ENCODE data around the gene DTX2.
"Not testable (repeated sequence)": the region's sequence is repeated elsewhere in the genome, so short reads cannot be mapped to it uniquely, and the experiment has no call there.

DTX2 gene

DNA sequence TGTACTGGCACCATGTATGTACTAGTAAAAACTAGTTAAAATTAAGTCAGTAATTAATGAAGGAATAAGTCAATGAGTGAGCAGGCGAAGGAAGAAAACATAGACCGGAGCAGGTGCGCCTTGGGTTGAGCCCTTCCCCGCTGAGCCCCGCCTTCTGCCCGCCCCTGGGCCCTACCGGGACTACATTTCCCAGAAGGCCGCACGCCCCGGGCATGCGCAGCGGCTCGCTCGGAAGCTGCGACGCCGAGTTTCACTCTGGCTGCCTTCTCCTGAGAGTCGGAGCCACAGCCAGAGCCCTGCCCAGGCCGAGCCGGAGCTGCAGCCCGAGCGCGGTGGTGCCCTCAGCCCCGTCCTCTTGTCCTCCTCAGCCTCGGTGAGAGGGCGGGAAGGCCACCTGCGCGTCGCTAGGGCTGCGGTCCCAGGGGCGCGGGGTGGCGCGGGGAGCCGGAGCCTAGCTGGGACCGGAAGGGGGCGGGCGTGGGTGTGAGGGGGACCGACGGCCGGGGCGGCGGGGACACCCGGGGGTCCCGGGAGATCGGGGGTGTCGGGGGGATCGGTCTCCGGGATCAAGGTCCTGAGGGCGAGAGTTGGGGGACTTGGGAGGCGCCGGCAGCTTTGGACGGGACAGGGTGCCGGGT, at the start of gene DTX2:
DTX2 (plus strand) TSS at position 246 of the 638 bp plus-strand sequence. CDS start 18,801 bp downstream, outside the sequence.
- H3K36me3 ChIP-seq (ENCODE audit: control insufficient read depth, insufficient read depth, low read length); DNase-seq (ENCODE audit: extremely low read depth, insufficient read length); H3K27me3 ChIP-seq (replicated peaks; ENCODE audit: control insufficient read depth, insufficient read depth, low read length): not testable (repeated sequence)
- peak within 1 kb of the TSS; percentile 61 for H3K4me3 ChIP-seq (replicated peaks; ENCODE audit: low read depth, low read length)

DNA sequence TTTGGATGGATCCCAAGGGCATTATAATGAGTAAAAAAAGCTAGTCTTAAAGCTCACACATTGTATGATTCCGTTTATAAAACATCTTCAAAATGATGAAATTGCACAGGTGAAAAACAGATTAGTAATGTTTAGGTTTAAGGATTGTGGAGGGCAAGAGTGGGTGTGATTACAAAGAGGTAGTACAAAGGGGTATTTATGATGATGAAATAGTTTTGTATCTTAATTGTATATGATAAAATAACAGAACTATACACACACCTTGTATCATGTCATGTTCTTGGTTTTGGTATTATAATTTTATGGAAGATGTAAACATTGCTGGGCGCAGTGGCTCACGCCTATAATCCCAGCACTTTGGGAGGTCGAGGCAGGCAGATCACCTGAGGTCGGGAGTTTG, 49.3 kb upstream of the DTX2 start:
- Histone ChIP-seq H3K27me3 (replicated peaks; ENCODE audit: control insufficient read depth, insufficient read depth, low read length) (no peaks in the 10 kb centered on the region; the same call in 1 of the 2 replicates), H3K36me3 (ENCODE audit: control insufficient read depth, insufficient read depth, low read length) (no peaks in the 10 kb centered on the region), H3K4me3 (replicated peaks; ENCODE audit: low read depth, low read length) (no peak overlapping the region)
- DNase-seq (ENCODE audit: extremely low read depth, insufficient read length): no peak
- TF ChIP-seq, protein P1, sequence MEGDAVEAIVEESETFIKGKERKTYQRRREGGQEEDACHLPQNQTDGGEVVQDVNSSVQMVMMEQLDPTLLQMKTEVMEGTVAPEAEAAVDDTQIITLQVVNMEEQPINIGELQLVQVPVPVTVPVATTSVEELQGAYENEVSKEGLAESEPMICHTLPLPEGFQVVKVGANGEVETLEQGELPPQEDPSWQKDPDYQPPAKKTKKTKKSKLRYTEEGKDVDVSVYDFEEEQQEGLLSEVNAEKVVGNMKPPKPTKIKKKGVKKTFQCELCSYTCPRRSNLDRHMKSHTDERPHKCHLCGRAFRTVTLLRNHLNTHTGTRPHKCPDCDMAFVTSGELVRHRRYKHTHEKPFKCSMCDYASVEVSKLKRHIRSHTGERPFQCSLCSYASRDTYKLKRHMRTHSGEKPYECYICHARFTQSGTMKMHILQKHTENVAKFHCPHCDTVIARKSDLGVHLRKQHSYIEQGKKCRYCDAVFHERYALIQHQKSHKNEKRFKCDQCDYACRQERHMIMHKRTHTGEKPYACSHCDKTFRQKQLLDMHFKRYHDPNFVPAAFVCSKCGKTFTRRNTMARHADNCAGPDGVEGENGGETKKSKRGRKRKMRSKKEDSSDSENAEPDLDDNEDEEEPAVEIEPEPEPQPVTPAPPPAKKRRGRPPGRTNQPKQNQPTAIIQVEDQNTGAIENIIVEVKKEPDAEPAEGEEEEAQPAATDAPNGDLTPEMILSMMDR (IDR thresholded peaks at IDR 0.05; ENCODE audit: insufficient read depth, low read length, poor library complexity, severe bottlenecking): no peak

DNA sequence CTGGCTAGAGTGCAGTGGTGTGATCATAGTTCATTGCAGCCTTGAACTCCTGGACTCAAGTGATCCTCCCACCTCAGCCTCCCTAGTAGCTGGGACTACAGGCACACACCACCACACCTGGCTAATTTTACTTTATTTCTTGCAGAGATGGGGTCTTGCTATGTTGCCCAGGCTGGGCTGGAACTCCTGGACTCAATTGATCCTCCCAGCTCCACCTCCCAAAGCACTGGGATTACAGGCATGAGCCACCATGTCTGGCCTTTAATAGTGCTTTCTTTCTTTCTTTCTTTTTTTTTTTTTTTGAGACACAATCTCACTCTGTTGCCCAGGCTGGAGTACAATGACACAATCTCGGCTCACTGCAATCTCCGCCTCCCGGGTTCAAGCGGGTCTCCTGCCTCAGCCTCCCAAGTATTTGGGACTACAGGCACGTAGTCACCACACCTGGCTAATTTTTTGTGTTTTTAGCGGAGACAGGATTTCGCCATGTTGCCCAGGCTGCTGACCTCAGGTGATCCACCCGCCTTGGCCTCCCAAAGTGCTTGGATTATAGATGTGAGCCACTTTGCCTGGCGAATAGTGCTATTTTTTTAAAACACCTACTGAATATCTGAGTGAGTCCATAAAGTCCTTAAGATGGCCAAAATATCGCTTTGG, 43.7 kb upstream of the DTX2 start:
- H3K4me3 ChIP-seq (replicated peaks; ENCODE audit: low read depth, low read length); H3K36me3 ChIP-seq (ENCODE audit: control insufficient read depth, insufficient read depth, low read length); DNase-seq (ENCODE audit: extremely low read depth, insufficient read length); H3K27me3 ChIP-seq (replicated peaks; ENCODE audit: control insufficient read depth, insufficient read depth, low read length): not testable (repeated sequence)

DNA sequence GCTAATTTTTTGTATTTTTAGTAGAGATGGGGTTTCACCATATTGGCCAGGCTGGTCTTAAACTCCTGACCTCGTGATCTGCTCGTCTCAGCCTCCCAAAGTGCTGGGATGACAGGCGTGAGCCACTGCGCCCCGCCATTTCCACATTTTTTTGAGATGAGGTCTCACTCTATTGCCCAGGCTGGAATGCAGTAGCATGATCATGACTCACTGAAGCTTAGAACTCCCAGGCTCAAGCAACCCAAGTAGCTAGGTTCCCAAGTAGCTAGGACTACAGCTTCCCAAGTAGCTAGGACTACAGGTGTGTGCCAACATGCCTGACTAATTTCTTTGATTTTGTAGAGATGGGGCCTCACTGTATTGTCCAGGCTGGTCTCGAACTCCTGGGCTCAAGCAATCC, 40.4 kb upstream of the DTX2 start:
- H3K36me3 ChIP-seq (ENCODE audit: control insufficient read depth, insufficient read depth, low read length); DNase-seq (ENCODE audit: extremely low read depth, insufficient read length); H3K27me3 ChIP-seq (replicated peaks; ENCODE audit: control insufficient read depth, insufficient read depth, low read length); H3K4me3 ChIP-seq (replicated peaks; ENCODE audit: low read depth, low read length): not testable (repeated sequence)

- H3K4me3 ChIP-seq (replicated peaks; ENCODE audit: low read depth, low read length): no peak overlapping the region
- DNase-seq (ENCODE audit: extremely low read depth, insufficient read length): no peak
- no peaks in the 10 kb centered on the region for H3K36me3 ChIP-seq (ENCODE audit: control insufficient read depth, insufficient read depth, low read length)
- H3K27me3 ChIP-seq (replicated peaks; ENCODE audit: control insufficient read depth, insufficient read depth, low read length): no peaks in the 10 kb centered on the region
- TF ChIP-seq, protein P1 (IDR thresholded peaks at IDR 0.05; ENCODE audit: insufficient read depth, low read length, poor library complexity, severe bottlenecking): no peak
Observed at GRCh38 chr7:76423666-76424412, 37.7 kb upstream of the DTX2 start.

DNA sequence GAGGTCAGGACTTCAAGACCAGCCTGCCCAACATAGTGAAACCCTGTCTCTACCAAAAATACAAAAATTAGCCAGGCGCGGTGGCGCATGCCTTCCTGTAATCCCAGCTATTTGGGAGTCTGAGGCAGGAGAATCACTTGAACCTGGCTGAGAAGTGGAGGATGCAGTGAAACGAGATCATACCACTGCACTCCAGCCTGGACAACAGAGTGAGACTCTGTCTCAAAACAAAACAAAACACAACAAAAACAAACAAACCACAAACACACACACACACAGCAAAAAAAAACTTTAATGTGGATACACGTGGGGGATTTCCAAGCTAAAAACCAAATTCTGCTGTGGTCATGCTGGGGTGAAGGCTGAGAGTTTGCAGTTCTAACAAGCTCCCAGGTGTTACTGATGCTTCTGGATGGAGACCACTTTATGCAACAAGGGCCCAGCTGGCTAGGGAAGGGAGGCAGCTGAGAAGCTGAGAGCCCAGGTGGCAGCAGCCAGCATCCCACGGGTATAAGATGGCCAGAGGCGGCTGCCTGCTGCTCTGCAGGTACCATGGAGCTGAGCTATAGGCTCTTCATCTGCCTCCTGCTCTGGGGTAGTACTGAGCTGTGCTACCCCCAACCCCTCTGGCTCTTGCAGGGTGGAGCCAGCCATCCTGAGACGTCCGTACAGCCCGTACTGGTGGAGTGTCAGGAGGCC, 36.9 kb upstream of the DTX2 start, which contains the start of gene ZP3:
ZP3 (plus strand) TSS at position 538 of the 699 bp plus-strand sequence; CDS start at position 553, 15 bp downstream.
- DNase-seq (ENCODE audit: extremely low read depth, insufficient read length): peak; percentile 48
- no peaks in the 10 kb centered on the region for H3K27me3 ChIP-seq (replicated peaks; ENCODE audit: control insufficient read depth, insufficient read depth, low read length)
- TF ChIP-seq, protein P1 (IDR thresholded peaks at IDR 0.05; ENCODE audit: insufficient read depth, low read length, poor library complexity, severe bottlenecking): no peak

More for the DNA sequence above, 36.9 kb upstream of the DTX2 start, which contains the start of gene ZP3:
- H3K4me3 ChIP-seq (replicated peaks; ENCODE audit: low read depth, low read length): no peak within 1 kb of the TSS
- H3K36me3 ChIP-seq (ENCODE audit: control insufficient read depth, insufficient read depth, low read length): no peaks in the 10 kb centered on the region

All from GM06990 (cell line).